HepG2 (cell line): Measurements from ENCODE around the gene ST3GAL2. TPM values are rescaled to one million over a fixed set of nuclear protein-coding genes. Genes with fewer than 3 reads are reported as not detected.
A peak's percentile ranks its signal among the peaks of the same experiment; 100 is the strongest.

ENCODE experiments used
- EP300 ChIP-seq, 3 experiments: sonication (generic) in 1 of 3; formaldehyde crosslinking in 1 of 3; IDR thresholded peaks; 2 replicates each; pipeline versions ENCODE4 v1.5.1 to v1.6.1; 2011 to 2020; ENCODE audit warnings: low read depth in 2 of 3, low read length in 2 of 3, borderline replicate concordance in 1 of 3, improper control_type of control experiment in 1 of 3, mild to moderate bottlenecking in 1 of 3, missing genetic modification reagents in 1 of 3, moderate library complexity in 1 of 3
- HNRNPL ChIP-seq: fragments of 200-400 bp; formaldehyde crosslinking; IDR thresholded peaks from 2 replicates; pipeline ENCODE4 v1.6.1; 2017; ENCODE audit warnings: mild to moderate bottlenecking, low read depth, low read length
- KDM2A ChIP-seq: sonication (generic); formaldehyde crosslinking; IDR thresholded peaks from 2 replicates; pipeline ENCODE4 v1.4.0; 2020; ENCODE audit warnings: low read depth, missing genetic modification reagents, borderline replicate concordance
- MXI1 ChIP-seq: IDR thresholded peaks from 3 replicates; pipeline ENCODE4 v1.6.1; 2012; ENCODE audit warnings: low read depth, low read length, inconsistent platforms, borderline replicate concordance
- NFE2L2 ChIP-seq: fragments of 150-350 bp; IDR thresholded peaks from 2 replicates; pipeline ENCODE4 v1.6.1; 2014; ENCODE audit warnings: low read length
- NR3C1 ChIP-seq: sonication (generic); formaldehyde crosslinking; IDR thresholded peaks from 2 replicates; pipeline ENCODE4 v1.4.0; 2020; ENCODE audit warnings: missing genetic modification reagents
- TBX2 ChIP-seq: sonication (generic); formaldehyde crosslinking; IDR thresholded peaks from 2 replicates; pipeline ENCODE4 v1.5.0; 2020; ENCODE audit warnings: missing genetic modification reagents, mild to moderate bottlenecking, borderline replicate concordance
- ZNF124 ChIP-seq: sonication (generic); formaldehyde crosslinking; IDR thresholded peaks from 2 replicates; pipeline ENCODE4 v1.4.0; 2020; ENCODE audit warnings: missing genetic modification reagents
- ZNF703 ChIP-seq: sonication (generic); formaldehyde crosslinking; IDR thresholded peaks from 2 replicates; pipeline ENCODE4 v1.5.1; 2020; ENCODE audit warnings: missing genetic modification reagents, mild to moderate bottlenecking, moderate library complexity, borderline replicate concordance
- polyA plus RNA-seq, 8 experiments: library from polyadenylated mRNA; depleted of rRNA in 3 of 8; stranded (reverse) in 7 of 8; unstranded in 1 of 8; fragments of >200 nt; fragmentation: Illumina TruSeq in 4 of 8; extraction: Trizol in 4 of 8; gene quantifications; 2 replicates each; pipeline versions ENCODE4 v1.2.1 to v1.2.3, GENCODE V29; 2011 to 2016; ENCODE audit warnings: low read depth in 4 of 8, missing spikeins in 1 of 8, mixed read lengths in 1 of 8; ENCODE audit not compliant: insufficient read depth in 1 of 8
- total RNA-seq, 5 experiments: library from RNA; depleted of rRNA; stranded (reverse); fragments of >200 nt; fragmentation: Illumina TruSeq; extraction: Trizol; gene quantifications; 2 replicates each; pipeline ENCODE4 v1.2.3, GENCODE V29; 2016; ENCODE audit warnings: low read depth in 1 of 5
- TF ChIP-seq, protein P1 (sequence below): sonication (generic); formaldehyde crosslinking; conservative IDR thresholded peaks from 2 replicates; pipeline ENCODE4 v1.4.0; 2020; ENCODE audit warnings: missing genetic modification reagents
- TF ChIP-seq, protein P2 (sequence below): sonication (generic); formaldehyde crosslinking; IDR thresholded peaks from 2 replicates; pipeline ENCODE4 v1.4.0; 2020; ENCODE audit warnings: low read depth, mild to moderate bottlenecking, missing genetic modification reagents
- TF ChIP-seq, protein P3 (sequence below): sonication (generic); formaldehyde crosslinking; IDR thresholded peaks from 2 replicates; pipeline ENCODE4; 2020; ENCODE audit warnings: missing genetic modification reagents, mild to moderate bottlenecking, borderline replicate concordance
- TF ChIP-seq, protein P4 (sequence below): IDR thresholded peaks from 2 replicates; pipeline ENCODE4 v1.6.1; 2016; ENCODE audit warnings: missing compliant biosample characterization, missing genetic modification reagents, borderline replicate concordance
- TF ChIP-seq, protein P5 (sequence below): sonication (generic); formaldehyde crosslinking; IDR thresholded peaks from 2 replicates; pipeline ENCODE4 v1.4.0; 2020; ENCODE audit warnings: mild to moderate bottlenecking, missing genetic modification reagents
- TF ChIP-seq, protein P6 (sequence below), 2 experiments: sonication (generic) in 1 of 2; formaldehyde crosslinking in 1 of 2; IDR thresholded peaks; 2 replicates each; pipeline versions ENCODE4 v1.5.1 to v1.6.1; 2011 to 2020; ENCODE audit warnings: borderline replicate concordance in 1 of 2, low read depth in 1 of 2, low read length in 1 of 2, mild to moderate bottlenecking in 1 of 2, missing genetic modification reagents in 1 of 2, moderate library complexity in 1 of 2

ST3GAL2 gene
- total and polyA plus RNA-seq, 2 of the 13 experiments (the other 11 are each of a cell fraction or from before 2014, with no cell fraction given) = 16.3 to 24.9 TPM

DNA sequence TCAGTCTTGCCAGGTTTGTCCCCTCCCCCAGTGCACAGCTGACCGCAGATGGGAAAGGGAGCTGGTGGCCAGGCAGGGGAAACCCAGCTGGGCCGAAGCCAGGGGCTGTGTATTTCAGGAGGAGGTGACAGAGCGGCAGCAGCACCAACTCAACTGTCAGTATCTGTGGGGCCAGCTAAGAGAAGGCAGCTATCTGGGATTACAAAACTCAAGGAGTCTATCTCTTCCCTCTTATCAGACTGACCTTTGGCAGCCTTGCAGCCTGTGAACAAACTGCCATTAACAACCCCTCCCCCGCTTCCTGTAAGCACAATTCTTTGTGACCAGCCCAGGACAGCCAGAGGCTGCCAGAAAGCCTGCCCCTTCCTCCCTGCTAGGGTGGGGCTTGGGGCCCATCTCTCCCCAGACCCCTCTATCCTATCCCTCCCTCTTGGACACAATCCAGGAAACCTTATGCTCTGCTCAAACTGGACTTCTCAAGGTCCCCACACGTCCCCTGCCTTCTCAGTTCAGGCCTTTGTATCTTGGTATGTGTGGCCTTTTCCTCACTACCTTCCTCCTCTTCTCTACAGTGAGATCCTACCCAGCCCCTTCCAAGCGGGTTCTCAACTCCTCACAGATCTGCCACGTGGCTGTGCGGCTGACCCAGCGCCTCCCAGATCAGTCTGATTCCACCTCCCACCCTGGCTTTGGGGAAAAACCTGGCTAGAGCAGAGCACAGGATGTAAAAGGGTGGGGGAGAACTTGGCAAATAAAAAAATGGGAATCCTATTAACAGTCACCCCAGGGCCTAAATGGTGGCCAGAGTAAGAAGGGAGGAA is 10.5 kb downstream of the ST3GAL2 start (continued):
- TF ChIP-seq HNRNPL (peak; percentile 89; the same call in 1 of the 2 replicates), ZNF124 (CRISPR knock-in tag) (peak; percentile 96; the same call in 1 of the 2 replicates), TBX2 (CRISPR knock-in tag) (peak; percentile 99), NR3C1 (CRISPR knock-in tag) (no peak), NFE2L2 (peak; percentile 1), ZNF703 (CRISPR knock-in tag) (peak; percentile 78; the same call in 1 of the 2 replicates), EP300 (IDR thresholded peaks at IDR 0.05; ENCODE audit: low read depth in 2 of 2, low read length in 2 of 2) (peak; percentile 88 to 97), EP300 (CRISPR knock-in tag; IDR thresholded peaks at IDR 0.05; ENCODE audit: borderline replicate concordance) (peak; percentile 92), KDM2A (CRISPR knock-in tag) (peak; percentile 58; the same call in 1 of the 2 replicates), MXI1 (peak; percentile 60; the same call in 1 of the 3 replicates)
- TF ChIP-seq, protein P1, sequence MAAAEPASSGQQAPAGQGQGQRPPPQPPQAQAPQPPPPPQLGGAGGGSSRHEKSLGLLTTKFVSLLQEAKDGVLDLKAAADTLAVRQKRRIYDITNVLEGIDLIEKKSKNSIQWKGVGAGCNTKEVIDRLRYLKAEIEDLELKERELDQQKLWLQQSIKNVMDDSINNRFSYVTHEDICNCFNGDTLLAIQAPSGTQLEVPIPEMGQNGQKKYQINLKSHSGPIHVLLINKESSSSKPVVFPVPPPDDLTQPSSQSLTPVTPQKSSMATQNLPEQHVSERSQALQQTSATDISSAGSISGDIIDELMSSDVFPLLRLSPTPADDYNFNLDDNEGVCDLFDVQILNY = no peak
- TF ChIP-seq, protein P2, sequence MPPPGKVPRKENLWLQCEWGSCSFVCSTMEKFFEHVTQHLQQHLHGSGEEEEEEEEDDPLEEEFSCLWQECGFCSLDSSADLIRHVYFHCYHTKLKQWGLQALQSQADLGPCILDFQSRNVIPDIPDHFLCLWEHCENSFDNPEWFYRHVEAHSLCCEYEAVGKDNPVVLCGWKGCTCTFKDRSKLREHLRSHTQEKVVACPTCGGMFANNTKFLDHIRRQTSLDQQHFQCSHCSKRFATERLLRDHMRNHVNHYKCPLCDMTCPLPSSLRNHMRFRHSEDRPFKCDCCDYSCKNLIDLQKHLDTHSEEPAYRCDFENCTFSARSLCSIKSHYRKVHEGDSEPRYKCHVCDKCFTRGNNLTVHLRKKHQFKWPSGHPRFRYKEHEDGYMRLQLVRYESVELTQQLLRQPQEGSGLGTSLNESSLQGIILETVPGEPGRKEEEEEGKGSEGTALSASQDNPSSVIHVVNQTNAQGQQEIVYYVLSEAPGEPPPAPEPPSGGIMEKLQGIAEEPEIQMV = peak; percentile 81
- TF ChIP-seq, protein P3, sequence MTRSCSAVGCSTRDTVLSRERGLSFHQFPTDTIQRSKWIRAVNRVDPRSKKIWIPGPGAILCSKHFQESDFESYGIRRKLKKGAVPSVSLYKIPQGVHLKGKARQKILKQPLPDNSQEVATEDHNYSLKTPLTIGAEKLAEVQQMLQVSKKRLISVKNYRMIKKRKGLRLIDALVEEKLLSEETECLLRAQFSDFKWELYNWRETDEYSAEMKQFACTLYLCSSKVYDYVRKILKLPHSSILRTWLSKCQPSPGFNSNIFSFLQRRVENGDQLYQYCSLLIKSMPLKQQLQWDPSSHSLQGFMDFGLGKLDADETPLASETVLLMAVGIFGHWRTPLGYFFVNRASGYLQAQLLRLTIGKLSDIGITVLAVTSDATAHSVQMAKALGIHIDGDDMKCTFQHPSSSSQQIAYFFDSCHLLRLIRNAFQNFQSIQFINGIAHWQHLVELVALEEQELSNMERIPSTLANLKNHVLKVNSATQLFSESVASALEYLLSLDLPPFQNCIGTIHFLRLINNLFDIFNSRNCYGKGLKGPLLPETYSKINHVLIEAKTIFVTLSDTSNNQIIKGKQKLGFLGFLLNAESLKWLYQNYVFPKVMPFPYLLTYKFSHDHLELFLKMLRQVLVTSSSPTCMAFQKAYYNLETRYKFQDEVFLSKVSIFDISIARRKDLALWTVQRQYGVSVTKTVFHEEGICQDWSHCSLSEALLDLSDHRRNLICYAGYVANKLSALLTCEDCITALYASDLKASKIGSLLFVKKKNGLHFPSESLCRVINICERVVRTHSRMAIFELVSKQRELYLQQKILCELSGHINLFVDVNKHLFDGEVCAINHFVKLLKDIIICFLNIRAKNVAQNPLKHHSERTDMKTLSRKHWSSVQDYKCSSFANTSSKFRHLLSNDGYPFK = peak; percentile 56; the same call in 1 of the 2 replicates
- TF ChIP-seq, protein P4, sequence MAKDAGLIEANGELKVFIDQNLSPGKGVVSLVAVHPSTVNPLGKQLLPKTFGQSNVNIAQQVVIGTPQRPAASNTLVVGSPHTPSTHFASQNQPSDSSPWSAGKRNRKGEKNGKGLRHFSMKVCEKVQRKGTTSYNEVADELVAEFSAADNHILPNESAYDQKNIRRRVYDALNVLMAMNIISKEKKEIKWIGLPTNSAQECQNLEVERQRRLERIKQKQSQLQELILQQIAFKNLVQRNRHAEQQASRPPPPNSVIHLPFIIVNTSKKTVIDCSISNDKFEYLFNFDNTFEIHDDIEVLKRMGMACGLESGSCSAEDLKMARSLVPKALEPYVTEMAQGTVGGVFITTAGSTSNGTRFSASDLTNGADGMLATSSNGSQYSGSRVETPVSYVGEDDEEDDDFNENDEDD (CRISPR knock-in tag) = peak; percentile 50
- TF ChIP-seq, protein P5, sequence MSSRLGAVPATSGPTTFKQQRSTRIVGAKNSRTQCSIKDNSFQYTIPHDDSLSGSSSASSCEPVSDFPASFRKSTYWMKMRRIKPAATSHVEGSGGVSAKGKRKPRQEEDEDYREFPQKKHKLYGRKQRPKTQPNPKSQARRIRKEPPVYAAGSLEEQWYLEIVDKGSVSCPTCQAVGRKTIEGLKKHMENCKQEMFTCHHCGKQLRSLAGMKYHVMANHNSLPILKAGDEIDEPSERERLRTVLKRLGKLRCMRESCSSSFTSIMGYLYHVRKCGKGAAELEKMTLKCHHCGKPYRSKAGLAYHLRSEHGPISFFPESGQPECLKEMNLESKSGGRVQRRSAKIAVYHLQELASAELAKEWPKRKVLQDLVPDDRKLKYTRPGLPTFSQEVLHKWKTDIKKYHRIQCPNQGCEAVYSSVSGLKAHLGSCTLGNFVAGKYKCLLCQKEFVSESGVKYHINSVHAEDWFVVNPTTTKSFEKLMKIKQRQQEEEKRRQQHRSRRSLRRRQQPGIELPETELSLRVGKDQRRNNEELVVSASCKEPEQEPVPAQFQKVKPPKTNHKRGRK (CRISPR knock-in tag) = peak; percentile 77; the same call in 1 of the 2 replicates
- TF ChIP-seq, protein P6, sequence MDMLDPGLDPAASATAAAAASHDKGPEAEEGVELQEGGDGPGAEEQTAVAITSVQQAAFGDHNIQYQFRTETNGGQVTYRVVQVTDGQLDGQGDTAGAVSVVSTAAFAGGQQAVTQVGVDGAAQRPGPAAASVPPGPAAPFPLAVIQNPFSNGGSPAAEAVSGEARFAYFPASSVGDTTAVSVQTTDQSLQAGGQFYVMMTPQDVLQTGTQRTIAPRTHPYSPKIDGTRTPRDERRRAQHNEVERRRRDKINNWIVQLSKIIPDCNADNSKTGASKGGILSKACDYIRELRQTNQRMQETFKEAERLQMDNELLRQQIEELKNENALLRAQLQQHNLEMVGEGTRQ (IDR thresholded peaks at IDR 0.05; ENCODE audit: low read depth, low read length) = no peak
- TF ChIP-seq, protein P6 (CRISPR knock-in tag; IDR thresholded peaks at IDR 0.05; ENCODE audit: borderline replicate concordance) = no peak
